ENCODE data around the gene SLC38A6.

Gene SLC38A6

DNA sequence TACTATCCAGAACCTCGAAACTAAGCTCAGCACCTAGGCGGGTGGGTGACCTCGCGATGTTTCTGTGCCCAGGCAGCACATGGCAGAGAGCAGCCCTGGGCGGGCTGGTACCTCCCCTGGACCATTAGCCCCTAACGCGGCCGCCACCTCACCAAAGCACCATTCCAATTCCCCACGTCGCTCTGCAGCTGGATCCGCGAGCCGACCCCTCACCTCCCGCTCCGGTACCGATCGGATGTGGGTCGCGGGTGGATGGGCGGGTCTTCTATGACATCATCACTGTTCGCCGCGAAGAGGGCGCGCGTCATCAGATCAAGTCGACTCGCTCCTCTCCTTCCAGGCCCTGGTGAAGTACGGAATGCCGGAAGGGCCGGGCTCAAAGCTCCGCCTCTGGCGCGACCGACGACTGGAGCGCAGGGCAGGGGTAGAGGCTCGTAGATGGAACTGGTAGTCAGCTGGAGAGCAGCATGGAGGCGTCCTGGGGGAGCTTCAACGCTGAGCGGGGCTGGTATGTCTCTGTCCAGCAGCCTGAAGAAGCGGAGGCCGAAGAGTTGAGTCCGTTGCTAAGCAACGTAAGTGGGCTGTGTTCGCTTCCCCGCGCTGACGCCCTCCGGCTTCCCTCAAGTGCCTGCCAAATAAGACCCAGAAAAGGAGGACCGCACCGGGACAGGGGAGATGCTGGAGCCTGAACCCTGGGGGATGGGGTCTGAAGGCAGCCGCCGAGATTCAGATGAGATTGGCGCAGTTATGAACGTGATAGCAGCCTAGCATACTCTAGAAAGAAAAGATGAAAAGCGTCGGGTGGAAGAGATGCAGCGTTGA lies at the start of gene SLC38A6, which contains the start of gene TRMT5:
Gene SLC38A6 (plus strand): TSS at position 435 of the 822 bp plus-strand sequence. CDS start 33 bp downstream, at position 468.
Gene TRMT5 (minus strand): TSS at position 269 of the 822 bp plus-strand sequence. CDS start 106 bp downstream, at position 163.
- DNase-seq, result peak; percentile 57 to 95 (median 89)

- DNase-seq, result no peak
These were observed 47.0 kb upstream of the SLC38A6 start for GRCh38 chr14:60933920-60934655.

- DNase-seq, result no peak
These were observed 45.7 kb upstream of the SLC38A6 start for GRCh38 chr14:60935319-60935718.

GRCh38 chr14:60943637-60944032 lies 37.4 kb upstream of the SLC38A6 start:
- DNase-seq, result no peak

GRCh38 chr14:60944204-60944603 lies 36.8 kb upstream of the SLC38A6 start:
- DNase-seq, result no peak

- no peak for DNase-seq
These were observed 35.1 kb upstream of the SLC38A6 start for GRCh38 chr14:60945984-60946383.

- no peak for DNase-seq
These were observed 34.3 kb upstream of the SLC38A6 start for GRCh38 chr14:60946773-60947172.

GRCh38 chr14:60951776-60952435 lies 29.1 kb upstream of the SLC38A6 start:
- DNase-seq, result no peak

GRCh38 chr14:60956202-60956601 lies 24.8 kb upstream of the SLC38A6 start:
- DNase-seq, result no peak

GRCh38 chr14:60956632-60957031 lies 24.4 kb upstream of the SLC38A6 start:
- no peak for DNase-seq

DNA sequence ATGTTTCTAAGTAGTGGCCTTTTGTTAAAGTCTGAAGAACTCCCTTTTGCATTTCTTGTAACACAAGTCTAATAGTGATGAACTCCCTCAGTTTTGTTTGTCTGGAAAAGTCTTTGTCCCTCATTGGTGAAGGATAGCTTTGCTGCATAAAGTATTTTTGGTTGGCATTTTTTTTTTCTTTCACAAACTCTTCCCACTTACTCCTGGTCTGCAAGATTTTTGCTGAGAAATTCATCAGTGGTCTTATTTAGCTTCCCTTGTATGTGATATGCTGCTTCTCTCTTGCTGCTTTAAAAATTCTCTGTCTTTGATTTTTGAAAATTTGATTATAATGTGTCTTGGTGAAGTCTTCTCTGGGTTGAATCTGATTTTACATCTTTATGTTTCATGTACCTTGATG lies 22.9 kb upstream of the SLC38A6 start:
- DNase-seq, result no peak

DNA sequence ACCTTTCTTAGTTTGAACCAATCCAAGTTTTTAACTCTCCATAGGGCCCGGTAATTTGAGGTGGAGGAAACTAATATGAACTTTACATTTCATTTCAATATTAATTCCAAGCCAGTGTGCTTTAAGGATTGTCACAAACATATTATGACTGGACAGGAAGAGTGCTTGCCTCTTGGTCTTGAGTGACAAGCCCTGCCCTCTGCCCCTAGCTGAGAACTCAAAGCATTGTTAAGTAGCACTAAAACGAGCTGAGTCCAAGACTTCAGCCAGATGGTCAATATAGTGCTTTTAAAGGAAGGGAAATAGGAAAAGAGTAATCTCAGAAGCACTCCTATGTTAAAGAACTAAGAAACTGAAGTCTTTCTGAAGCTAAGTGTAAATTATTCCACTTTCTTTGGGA lies 17.3 kb upstream of the SLC38A6 start:
- DNase-seq, result no peak

DNA sequence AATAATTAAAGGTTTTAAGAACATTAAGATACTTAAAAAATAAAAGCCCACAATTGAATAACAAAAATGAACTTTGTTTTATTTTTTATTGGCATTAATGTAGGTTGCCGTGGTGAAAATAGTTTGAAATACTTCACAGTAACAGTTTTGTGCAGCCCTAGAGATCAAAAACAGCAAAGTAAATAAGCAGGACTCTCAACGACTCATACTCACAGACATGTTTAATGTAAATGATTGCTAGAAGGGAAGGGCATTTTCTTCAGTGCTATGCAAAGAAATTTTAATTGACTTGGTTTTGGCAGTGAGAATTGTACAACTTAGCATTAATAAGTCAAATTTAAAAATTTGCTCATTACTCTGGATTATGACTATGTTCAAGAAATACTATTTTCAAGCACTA lies 16.1 kb upstream of the SLC38A6 start:
- no peak for DNase-seq

DNA sequence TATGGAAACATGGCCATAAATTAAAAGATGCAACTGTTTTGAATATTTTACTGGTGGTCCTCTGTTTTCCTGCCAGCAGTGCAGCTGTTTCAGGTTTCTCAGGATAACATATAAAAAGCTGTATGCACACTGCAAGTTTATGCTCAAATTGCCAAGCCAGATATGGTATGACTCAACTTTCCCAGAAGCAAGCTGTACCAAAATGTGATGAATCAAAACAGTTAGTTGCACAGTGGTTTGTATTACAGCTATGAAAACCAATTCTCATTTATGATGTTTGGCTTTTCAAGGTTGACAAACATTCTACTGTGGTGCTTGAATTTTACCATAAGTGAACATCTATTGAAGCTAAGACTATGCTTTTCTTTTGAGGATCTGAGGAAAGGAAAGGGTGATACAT lies 15.6 kb upstream of the SLC38A6 start:
- no peak for DNase-seq

- no peak for DNase-seq
These were observed 12.9 kb upstream of the SLC38A6 start for GRCh38 chr14:60968099-60968498.

DNA sequence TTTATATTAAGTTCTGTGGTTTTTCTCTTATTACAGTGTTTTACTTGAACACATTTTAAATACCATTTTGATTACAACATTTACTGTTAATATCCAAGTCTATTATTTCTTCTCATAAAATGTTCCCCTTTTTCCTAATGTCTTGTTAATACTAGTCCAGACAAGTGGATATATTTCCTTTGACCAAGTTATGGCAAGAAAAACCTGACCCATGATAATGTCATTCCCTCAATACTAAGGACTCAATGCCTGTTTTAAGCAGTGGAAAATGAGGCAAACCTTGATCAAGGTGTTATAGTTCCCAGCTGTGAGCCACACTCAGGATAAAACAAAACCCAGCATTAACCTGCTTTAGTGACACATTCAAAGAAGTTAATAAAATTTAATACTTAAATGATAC lies 12.4 kb upstream of the SLC38A6 start:
- DNase-seq, result no peak

GRCh38 chr14:60970146-60970545 lies 10.9 kb upstream of the SLC38A6 start:
- DNase-seq, result no peak

DNA sequence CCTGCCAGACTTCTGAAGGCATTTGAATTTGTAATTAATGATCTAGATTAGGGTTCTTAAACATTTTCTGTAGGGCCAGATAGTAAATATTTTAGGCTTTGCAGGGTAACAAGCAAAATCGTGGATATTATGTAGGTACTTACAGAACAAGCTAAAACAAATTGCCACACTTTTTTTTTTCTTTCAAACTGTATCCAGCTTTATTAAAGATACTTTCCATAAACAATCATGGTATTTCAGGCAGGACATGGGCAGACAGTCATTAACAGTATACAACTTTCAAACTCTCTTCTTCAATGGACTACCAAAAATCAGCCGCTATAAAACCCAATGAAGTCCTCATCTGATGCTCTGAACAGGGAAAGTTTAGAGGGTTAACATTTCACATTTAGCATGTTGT lies 9.8 kb upstream of the SLC38A6 start:
- DNase-seq, result no peak

- DNase-seq, result no peak
These were observed 8.8 kb upstream of the SLC38A6 start for GRCh38 chr14:60972295-60972694.

DNA sequence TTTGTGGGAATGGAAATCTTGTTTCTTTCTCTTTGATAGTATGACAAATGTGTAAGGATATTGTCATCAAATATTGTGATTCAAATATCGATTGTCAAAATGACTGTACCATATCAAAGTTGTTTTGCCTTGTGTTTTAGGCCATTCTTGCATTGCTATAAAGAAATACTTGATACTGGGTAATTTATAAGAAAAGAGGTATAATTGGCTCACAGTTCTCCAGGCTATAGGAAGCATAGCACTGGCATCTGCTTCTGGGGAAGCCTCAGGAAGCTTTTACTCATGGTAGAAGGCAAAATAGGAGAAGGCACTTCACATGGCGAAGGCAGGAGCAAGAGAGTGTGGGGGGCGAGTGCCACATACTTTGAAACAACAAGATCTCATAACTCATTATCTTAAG lies 8.0 kb upstream of the SLC38A6 start:
- DNase-seq, result no peak

- no peak for DNase-seq
These were observed 6.9 kb upstream of the SLC38A6 start for GRCh38 chr14:60974090-60974651.

GRCh38 chr14:60975551-60975950 lies 5.5 kb upstream of the SLC38A6 start:
- no peak for DNase-seq

All from amygdala (tissue), 56 donors.